Central memory CD4-positive, alpha-beta T cell (primary cell): ENCODE measurements around the gene MYEF2.

Experiments used
- DNase-seq: peaks from one replicate; pipeline ENCODE4 v3.0.0; 2022

The MYEF2 gene

DNA sequence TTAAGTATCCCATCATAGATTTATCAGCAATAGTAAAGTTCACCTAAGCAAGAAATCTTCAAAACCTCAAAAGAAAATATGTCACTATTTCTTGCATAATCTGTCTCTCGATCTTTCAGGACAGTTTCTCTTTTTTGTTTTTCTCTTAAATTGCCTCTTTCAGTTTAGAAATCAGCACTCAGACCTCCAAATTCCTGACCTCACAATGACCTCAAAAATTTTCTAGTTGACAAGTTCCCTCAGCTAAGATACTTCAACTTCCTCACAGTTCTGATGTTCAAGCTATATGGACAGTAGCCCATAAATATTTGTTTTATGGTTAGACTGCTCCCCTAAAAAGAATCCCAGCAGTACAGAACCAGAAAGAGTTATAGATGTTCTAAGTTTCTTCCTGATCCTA lies 33.2 kb downstream of the MYEF2 start:
- DNase-seq = no peak

DNA sequence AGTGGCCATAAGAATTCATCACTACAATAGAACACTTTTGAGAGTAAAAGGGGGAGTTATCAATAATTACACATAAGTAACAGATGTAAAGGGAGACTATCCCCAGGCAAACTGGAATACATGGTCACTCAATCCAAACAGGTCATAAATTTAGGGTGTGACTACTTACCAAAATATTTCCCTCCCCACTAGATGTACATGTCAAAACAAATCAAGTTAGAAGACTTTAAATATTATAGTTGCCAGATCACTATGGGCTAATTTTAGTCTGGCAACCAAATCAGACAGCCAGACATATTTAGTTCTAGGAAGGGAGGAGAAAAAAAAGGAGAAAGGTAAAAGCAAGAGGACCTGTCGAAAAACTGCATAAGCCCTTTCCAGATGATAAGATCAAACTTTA lies 34.2 kb downstream of the MYEF2 start:
- no peak for DNase-seq

DNA sequence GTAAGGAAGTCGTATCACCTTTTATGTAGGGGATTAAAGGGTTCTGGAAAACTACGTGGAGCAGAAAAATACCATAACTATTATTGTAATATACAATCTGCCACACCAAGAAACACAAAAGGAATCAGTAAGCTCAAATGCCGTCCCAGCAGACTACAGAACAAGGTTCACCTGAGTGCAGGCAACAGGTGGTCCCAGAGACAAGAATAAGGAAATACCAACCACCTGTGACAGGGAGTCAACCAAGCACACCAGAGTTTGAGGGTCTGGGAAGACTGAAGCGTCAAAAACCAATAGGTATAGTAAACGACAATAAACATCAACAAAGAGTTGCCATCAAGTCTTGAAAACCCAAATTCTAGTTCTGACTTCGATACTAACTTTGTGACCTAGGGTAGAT lies 45.2 kb downstream of the MYEF2 start:
- no peak for DNase-seq

DNA sequence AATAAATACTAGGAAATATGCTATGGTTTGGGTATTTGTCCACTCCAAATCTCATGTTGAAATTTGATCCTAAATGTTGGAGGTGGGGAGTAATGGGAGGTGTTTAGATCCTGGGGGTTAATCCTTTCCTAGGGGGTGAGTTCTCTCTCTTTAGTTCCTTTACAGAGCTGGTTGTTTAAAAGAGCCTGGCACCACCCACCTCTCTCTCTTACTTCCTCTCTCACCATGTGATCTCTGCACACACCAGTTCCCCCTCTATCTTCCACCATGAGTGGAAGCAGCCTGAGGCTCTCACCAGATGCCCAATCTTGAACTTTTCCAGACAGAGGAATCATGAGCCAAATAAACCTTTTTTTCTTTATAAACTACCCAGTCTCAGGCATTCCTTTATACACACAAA lies 46.8 kb downstream of the MYEF2 start:
- DNase-seq = no peak

DNA sequence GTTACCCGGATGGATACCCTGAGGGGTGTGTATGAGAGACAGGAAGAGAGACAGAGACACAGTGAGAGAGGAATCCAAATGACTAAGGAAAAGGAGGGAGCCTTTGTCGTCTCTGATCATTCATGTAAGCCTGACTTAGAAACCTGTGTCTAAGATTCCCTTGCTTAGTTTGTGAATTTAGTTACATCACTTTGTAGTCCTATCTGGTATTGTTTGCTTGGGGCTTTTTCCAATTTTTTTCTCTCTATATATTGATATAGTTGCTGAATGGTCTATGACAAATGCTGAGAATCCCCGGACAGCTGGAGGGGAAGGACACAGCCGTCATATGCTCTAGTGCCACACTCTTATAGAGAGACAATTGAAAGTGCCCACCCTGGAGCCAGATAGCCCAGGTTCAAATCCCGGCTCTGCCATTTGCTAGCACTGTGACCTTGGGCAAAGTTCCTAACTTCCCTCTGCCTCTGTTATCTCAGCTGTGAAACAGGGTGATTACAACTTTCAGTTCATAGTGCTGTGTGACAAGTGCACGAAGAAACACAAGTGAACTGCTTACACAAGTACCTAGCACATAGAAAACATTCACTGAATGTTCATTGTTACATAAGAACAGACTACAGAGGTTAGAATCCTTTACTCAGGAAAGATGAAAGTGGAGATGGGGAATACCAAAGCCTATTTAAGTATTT lies 51.3 kb downstream of the MYEF2 start:
- no peak for DNase-seq

DNA sequence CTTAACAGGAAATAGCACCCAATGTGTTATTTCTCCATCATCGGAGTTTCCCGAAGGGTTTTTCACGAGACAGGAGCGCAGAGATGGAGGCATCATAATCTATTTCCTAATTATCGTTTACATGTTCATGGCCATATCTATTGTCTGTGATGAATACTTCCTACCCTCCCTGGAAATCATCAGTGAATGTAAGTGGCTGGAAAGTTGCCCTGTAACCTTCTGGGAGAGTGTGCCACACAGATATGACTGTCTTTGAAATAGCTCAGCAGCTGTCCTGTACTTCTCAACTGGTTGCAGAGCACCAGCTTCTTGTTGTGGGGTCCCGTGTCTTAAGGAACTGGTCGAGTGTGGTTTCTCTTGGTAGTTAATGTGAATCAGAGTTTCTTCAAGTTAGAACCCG lies 56.2 kb downstream of the MYEF2 start:
- DNase-seq = no peak

DNA sequence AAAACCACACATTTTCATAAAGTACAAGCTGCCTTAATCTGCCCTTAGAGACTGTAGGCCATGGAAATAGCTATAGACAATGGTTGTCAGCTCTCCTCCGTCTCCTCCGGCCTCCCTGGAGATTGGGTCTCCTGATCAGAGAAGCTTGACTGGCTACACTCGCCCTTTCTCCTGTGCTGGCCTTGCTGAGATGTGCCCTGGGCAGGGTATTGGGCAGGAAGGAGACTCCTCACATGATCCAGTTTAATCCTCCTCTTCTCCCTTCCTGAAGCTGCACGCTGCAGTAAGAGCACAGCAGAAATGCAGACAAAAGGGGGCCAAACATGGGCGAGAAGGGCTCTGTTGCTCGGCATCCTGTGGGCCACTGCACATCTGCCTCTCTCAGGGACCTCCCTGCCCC lies 57.4 kb downstream of the MYEF2 start, which contains the start of gene SLC24A5:
Gene SLC24A5 (plus strand): TSS at position 246 of the 400 bp plus-strand sequence. CDS start 55 bp downstream, at position 301.
- no peak for DNase-seq

DNA sequence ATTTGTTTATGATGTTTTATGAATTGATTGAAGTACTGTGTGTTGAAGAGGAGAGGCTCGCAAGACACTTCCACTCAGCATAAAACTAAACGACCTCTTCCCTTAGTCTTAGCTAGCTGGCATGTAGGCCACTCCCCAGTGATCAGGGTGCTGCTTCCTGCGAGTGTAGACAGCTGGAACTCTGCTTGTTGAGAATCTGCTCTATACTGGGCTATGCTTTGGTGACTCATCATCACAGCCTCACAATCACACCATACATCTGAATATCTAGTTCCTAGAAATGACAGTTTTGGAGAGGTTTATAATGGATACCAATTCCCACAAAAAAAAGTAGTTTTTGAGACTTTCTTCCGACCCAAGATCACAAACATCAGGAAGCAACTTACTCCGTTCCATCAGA lies 58.8 kb downstream of the MYEF2 start:
- DNase-seq = no peak

DNA sequence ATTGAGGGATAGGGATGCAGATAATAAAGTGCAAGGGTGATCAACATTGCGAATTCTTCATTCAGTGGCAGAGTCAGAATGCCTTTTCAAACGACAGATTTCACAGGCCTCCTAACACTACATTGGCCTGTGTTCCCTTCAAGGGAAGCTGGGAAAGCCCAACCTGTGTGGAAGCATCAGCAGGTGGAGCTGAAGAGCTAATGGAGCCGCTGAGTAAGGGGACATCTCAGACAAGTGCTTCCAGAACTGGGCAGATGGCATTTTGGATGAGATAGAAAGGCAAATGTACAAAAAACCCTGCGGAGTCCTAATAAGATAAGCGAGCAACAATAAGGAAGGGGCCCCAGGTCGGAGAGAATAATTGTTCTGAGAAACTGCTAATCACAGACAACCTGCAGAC lies 65.9 kb downstream of the MYEF2 start:
- no peak for DNase-seq

DNA sequence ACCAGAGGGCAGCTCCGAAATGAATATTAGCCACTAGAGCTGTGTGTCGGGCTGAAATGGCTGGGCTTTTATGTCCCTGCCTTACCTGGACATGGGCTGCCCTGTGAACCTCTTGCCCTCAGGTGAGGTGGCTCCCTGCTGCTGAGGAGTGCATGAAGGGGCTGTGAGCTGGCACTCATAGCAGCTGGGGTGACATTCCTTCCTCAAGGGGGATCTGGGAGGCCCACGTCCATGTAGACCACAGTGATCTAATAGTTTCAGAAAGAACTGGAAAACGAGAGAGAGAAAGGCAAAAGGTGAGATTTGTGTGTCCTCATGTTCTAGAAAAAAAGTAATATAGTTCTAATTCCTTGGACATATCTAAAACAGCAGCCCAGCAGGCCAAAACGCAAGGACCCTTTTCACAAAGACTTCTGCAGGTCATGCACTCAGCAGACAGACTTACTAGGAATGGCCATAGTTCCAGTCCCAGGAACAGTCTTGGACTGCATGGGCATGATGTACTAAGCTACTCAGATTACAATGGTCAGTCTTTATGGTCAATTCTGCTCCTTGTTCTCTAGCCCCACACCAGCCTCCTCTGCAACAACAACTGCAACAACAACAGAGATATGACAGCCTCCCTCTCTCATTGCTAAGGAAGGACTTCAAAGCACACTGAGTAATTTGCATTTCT lies 68.1 kb downstream of the MYEF2 start:
- no peak for DNase-seq

DNA sequence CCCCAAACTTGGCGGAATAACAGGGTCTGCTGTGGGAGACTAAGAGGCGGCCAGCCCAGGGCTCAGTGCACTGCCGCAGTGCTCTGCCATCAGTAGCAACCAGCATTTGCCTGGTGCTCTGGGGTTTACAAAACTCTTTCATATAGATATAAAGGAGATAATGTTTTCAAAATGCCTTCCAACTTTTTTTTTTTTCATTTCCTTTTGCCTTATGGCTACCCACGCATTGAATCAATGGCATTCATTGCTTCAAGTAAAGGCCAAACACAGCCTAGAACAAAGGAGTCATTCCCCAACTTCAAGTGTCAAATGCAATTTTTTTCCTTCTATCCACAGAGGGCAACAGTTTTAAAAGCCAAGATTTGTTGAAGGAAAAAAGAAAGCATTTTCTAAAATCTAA lies 68.9 kb downstream of the MYEF2 start:
- DNase-seq = no peak

DNA sequence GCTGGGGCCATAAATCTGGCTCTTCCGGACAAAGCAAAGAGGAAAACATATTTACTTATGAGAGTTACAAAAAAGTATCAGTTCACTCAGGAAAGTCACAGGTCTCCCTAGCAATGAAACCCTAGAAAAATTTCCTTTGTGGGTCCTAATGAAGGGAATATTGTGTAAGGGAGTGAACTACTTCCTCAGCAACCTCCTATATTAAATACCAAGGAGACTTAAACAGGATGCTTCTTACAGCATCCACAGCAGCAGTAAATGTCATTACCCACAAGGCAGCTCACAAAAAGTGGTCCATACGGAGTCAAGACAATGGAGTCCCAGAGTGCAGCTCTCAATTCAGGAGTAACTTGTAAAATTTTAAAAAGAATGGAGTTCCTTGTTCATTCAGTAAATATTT lies 72.2 kb downstream of the MYEF2 start:
- no peak for DNase-seq

DNA sequence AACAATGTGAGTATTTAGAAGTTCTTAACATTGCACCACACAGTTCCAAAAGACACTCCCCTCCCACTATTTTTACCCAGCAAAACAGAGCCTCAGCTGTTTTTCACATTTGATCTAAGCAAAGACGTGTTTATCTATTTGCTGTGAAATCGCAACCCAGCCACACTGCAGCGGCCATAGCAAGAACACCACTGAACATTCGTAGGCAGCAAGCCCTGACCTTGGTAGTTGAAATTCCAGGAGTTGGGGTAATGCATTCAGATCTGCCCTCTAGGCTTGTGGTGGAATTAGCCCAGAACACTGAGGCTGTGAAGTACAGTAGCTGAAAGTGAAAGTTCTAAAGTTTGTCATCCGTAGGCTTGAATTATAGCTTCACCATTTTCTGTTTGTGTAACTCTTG lies 74.4 kb downstream of the MYEF2 start:
- no peak for DNase-seq

DNA sequence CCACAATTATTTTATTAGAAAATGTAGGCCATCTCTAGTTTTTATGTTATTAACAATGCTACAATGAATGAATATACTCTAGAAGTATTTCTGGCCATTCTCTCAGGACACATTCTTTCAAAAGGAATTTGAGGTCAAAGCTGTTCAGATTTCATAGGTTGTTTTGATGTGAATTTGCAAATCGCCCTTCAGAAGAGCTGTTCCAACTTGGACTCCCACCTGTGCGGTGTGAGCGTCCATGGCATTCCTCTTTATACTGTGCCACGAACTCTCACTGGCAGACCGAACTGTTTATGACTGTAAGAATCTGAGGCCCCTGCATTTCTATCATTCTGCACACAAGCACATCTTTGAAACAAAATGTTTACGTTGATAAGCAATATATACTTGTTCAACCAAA lies 75.9 kb downstream of the MYEF2 start:
- no peak for DNase-seq

DNA sequence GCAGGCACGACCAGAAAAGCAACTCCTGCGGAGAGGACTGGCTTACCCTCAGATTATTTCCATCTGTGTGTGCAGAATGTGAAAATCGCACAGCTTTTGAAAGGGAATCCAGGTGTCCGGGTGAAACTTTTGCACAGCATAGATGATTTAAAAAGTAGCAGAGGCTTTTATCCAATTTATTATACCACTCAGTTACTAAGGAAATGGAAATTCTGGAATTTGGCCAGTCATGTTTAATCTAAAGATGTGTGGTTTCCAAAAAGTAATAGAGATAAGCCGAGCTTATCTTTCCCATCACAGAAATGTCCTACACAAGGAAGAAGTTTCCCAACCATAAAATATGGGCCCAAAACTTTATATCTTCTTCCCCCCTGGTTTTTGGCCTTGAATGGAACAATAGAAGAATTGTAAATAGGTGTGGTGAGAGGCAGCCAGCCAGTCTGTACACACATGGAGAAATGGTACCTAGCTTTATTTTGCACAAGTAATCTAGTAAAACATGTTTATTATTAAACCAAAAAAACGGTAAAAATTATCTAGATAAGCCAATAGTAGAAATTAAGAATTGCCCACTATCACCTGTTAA lies 76.6 kb downstream of the MYEF2 start:
- DNase-seq = no peak

DNA sequence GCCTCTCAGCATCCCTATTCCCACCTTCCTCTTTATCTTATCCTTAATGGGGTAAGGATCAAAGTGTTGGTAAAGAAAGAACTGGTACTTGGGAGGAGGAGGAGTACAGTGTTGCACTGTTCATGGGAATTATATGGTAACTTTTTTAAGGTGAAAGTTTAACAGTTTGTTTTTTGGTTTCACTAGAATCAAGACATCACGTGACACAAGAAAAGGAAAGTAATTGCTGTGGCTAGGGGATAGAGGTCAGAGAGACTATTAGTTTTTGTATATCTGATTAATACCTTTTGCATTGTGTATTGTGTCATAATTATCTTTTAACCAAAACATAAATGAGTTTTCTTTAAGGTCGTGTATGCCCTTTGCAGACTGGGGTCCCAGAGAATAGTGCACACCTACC lies 80.8 kb downstream of the MYEF2 start:
- DNase-seq = no peak

DNA sequence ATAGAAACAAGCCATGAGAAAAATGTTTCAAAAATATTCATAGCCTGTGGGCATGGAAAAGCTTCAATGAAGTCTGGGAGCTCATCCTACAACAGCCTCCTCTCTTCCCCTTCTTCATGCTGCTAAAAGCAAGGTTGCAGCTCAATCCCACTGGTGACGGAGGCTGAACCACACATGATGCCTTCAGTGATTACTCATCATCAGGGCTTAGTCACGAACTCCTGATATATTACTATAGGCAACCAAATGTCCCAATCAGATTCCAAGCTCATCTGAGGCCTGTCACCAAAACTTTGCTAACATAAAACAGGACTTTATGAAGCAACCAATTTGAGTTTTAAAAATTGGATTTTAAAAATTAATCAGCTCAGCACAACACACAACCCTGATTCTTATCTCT lies 81.3 kb downstream of the MYEF2 start:
- no peak for DNase-seq

DNA sequence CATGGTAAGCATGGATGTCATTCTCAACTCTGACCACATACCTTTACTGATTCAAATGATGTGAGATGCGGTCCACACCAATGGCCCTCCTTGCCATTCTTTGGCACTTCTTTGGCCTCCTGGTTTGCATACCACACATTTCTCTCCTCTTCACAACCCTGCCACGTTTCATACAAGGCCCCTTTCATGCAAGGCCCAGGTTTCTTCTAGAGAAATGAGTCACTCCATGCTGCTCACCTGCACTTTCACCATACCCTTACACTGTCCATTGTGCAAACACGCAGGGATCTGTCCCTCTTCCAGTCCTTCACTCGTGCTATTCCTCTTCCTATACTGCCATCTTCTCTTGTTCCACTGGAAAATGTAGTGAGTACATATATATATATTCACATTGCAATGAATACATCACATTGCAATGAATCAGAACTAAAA lies 81.7 kb downstream of the MYEF2 start:
- no peak for DNase-seq

DNA sequence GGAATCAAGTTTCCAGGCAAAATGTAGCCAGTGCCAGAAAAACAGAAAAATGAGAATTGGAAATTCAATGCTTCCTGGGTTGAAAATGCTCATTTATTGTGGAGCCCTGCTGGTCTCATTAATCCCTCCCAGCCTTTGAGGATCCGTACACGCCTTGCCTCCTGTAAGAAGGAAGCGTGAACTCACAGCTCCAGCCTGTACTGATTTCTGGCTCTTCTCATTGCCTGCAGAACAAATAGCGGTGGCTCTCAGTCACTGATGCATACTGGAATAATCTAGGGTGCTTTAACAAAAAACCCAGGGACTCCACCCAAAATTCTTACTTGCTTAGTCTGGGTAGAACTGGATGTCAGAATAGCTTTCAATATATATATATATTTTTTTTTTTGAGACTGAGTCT lies 86.6 kb downstream of the MYEF2 start:
- no peak for DNase-seq

DNA sequence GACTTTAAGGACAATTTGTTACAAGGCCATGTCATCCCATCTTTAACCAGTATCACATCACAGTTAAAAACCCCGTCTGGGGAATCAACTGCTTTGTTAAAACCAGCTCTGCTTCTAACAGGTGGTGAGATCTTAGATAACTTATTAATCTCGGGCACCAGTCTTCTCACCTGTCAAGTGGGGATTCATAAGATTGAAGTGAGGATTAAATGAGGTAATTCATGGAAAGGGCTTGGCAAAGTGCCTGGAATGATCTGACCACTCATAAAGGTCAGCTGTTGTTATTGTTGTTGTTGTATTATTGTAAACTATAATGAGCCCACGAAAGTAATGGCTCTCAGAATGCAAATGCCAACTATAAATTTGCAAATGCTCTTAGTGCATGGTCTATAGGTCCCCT lies 87.4 kb downstream of the MYEF2 start:
- no peak for DNase-seq

DNA sequence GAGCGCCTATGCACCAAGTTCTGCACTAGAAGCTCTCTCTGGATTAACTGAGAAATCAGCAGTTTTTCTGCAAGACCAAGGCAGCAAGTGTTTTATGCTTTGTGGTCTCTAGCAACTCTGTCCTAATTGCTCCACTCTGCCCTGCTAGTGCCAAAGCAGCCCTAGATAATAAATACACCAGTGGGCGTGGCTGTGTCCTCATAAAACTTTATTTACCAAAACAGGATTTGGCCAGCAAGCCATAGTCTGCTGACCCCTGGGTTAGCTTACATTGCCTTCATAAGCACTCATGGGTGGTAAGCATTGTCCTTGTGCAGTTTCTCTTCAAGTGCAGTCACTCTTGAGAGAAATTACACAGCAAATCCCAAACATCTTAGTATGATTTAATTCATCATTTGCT lies 88.0 kb downstream of the MYEF2 start:
- DNase-seq = no peak

DNA sequence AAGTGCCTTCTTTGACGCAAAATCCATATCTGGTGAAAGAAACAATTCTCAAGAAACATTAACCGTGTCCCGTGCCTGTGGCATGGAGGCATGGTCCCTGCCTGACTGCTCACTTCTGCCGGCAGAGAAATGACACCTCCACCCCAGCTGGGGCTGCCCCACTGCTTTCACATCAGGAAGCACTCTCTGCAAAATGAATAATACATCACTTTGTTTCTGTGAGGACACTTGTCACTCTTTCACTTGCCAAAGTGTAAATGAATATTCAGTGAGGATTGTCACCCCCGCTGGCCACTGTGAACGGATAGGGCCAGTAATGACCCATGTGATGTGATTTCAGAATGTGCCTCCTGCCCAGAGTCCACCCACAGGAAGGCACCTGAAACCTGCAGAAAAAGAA lies 88.4 kb downstream of the MYEF2 start:
- DNase-seq = no peak

DNA sequence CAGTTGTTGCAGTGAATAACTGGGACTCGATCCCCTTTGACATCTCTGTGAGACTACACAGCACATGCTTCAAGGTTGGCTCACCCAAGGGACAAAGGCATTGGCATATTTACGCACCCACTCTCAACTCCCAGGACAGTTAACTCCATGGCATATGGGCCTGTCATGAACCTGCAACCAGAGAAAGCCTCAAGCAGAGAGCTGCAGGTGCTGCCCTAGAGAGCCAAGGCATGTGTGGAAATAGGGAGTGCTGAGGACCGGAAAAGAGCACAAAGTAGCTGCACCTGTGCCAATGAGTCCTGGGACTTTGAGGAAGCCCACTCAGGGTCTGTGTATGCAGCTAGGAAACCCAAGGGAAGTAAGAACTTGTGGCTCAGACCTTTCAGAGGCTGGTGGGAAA lies 90.3 kb downstream of the MYEF2 start:
- DNase-seq = no peak

DNA sequence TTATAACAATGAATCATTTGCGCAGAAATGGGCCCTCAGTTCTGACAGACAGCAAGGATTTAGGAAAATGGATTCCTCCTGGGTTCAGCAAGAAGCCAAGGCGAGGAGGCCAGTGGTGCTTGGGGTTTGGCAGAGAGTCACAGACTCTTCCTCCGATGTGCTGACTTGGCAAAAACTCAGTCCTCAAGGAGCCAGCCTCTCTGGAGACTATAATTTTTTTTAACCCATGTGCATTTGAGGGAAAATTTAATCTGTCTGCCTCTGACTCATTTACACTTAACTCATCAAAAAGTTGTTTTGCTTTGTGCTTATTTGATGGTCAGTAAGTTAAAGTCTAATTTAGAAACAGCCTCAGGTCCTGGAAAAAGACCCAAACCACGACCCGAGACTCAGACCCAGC lies 91.5 kb downstream of the MYEF2 start:
- DNase-seq = no peak

DNA sequence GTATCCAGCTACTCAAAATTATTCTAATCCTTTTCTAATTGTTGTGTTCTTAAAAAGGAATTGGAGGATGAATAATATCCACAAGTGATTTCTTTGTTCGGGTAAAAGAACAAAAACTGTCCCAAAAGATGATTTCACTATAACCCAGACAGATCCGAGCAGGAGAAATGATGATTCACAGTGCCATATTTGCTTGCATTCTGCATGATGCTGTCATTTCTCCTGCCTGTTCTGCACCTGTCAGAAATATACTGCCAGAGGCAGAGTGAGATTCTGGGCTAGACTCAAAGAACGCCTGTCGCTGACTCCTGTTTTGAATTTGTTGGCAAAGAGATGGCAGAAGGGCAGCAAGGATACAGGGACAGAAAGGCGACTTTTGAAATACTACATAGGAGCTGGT lies 92.0 kb downstream of the MYEF2 start:
- DNase-seq = no peak
